HG03066 (cell line): ENCODE measurements around the gene FBXW11.
"Not testable (repeated sequence)": the region's sequence is repeated elsewhere in the genome, so short reads cannot be mapped to it uniquely, and the experiment has no call there.

Experiments used
- ATAC-seq: cut with Tn5 transposase; IDR thresholded peaks from one replicate; pipeline ENCODE4 v1.9.1; 2021; ENCODE audit warnings: low read depth; ENCODE audit not compliant: unreplicated experiment

The FBXW11 gene

GRCh38 chr5:171986772-171987171 lies 19.7 kb downstream of the FBXW11 start:
- ATAC-seq = no peak

GRCh38 chr5:171984748-171985419 lies 21.6 kb downstream of the FBXW11 start:
- no peak for ATAC-seq

GRCh38 chr5:171981847-171982246 lies 24.6 kb downstream of the FBXW11 start:
- no peak for ATAC-seq

DNA sequence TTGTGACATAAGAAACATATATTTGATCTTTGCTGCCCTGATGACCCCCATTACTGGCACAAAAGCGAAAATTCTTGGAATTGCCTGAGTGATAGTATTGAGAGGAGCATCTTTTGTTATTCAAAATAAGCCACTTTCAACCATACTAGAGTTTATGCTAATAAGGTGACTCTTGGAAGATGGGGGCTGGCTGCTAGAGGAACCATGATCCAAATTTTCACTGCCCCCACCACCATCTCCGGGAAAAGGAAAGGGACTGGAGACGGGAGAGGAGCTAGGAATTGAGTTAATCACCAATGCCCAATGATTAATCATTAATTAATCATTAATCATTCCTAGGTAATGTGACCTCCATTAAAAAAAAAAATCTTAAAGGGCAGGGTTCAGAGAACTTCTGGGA lies 25.6 kb downstream of the FBXW11 start:
- no peak for ATAC-seq

GRCh38 chr5:171979606-171980005 lies 26.8 kb downstream of the FBXW11 start:
- no peak for ATAC-seq

- ATAC-seq = peak; percentile 59
These were observed 27.9 kb downstream of the FBXW11 start for GRCh38 chr5:171978519-171978918.

GRCh38 chr5:171978016-171978415 lies 28.4 kb downstream of the FBXW11 start:
- ATAC-seq = no peak

DNA sequence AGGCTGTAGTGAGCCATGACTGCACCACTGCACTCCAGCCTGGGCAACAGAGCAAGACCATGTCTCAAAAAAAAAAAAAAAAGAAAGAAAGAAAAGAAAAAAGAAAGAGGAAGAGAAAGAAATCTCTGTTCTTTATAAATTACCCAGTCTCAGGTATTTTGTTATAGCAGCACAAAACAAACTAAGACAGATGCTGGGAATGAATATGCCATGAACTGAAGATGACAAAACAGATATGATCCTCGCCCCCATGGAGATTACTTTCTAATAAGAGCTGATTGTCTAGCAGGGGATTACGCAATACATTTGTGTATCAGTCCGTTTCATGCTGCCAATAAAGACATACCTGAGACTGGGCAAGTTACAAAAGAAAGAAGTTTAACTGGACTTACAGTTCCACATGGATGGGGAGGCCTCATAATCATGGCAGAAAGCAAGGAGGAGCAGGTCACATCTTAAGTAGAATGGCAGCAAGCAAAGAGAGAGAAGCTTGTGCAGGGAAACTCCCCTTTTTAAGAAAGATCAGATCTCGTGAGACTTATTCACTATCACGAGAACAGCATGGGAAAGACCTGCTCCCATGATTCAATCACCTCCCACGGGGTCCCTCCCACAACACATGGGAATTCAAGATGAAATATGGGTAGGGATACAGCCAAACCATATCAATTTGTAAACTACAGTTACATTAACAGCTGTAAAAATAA lies 29.0 kb downstream of the FBXW11 start:
- ATAC-seq = not testable (repeated sequence)

- no peak for ATAC-seq
These were observed 30.4 kb downstream of the FBXW11 start for GRCh38 chr5:171975877-171976667.

- no peak for ATAC-seq
These were observed 31.1 kb downstream of the FBXW11 start for GRCh38 chr5:171975262-171975876.

DNA sequence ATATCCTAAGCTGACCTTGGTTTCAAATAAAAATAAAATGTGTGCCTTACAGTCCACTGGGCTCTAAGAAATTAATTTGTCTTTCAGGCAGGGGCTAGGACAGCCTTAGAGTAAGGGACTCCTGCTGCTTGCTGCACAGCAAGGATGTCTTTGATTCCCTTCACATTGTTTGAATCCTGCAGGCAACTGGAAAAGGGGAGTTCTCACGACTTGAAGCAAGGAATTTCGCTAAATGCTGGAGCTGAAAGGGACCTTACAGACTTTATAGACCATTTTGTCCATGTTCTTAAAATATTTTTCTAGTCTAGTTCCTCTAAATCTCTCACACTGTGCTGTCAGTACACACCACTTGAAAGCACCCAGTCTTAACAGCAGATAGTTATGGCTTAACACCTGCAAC lies 35.6 kb downstream of the FBXW11 start:
- no peak for ATAC-seq

DNA sequence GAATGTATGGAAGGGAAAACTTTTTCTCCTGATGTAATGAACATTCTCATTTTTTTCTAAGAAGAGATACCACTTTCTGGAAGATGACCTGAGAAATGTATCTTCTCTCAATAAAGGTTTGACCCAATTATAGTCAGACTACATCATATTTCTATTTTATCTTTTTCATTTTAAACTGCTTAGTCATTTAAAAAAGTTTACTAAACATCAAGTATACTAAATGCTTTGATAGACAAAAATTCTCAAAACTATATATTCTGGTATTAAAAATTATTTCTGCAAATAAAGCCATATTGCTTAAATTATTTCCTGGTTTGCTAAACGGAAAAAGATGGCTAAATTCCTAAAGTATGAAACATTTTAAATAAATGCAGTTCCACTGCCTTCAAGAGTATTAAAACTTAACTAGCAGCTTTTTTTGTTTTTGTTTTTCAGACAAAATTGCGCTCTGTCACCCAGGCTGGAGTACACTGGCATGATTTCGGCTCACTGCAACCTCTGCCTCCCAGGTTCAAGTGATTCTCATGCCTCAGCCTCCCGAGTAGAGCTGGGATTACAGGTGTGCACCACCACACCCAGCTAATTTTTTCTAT lies 37.1 kb downstream of the FBXW11 start:
- no peak for ATAC-seq

DNA sequence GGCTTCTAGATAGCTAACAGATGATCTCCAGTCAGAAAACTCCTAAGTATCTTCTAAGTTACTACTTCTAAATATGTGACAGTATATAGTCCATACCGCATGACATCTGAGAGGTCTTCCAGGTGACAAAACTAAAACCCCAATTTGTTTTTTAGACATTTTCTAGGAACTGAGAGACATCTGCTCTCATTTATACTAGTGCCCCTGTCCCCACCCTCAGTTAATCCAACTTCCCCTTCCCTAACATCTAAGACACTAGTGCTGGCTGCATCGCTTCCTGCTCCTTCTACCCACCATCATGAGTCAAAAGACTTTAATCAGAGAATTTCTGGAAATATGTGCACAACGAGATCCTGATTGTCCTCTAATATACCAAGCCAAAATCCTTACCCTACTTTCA lies 37.9 kb downstream of the FBXW11 start:
- no peak for ATAC-seq

DNA sequence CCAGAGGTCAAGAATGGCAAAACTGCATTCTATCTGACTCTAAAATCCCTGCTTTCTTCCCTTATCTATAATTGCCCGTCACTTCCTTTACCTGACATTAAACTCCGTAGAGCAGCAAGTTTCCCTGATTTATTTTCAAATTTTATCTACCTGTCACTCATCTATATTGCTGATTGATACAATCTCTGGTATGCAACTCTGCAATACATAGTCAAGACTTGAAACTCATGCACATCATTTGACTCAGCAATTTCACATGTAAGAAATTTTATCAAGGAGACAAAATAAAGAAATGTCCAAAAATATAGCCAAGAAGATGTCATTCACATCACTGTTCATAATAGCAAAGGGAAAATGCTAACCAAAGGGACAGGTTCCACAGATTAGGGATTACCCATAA lies 39.5 kb downstream of the FBXW11 start:
- no peak for ATAC-seq

GRCh38 chr5:171966270-171966669 lies 40.2 kb downstream of the FBXW11 start:
- no peak for ATAC-seq

GRCh38 chr5:171965745-171966144 lies 40.7 kb downstream of the FBXW11 start:
- no peak for ATAC-seq

DNA sequence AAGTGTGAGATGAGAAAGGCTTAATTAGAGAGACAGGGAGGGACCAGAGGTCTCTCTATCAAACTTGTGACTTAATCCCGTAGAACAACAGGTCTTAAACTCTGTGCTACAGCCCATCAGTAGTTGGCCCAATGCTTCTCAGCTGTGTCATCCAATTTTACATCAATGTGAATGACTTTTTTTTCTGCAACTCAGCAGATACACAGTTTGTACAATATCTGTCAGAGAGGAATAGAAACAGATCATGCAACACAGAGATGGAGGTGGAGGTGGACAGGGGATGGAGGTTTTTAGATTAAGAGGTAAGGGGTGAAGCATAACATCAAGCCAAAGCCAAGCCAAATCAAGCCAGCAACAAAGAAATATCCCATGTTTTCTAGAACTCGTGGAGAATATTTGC lies 43.0 kb downstream of the FBXW11 start:
- ATAC-seq = no peak

GRCh38 chr5:171961117-171961516 lies 45.3 kb downstream of the FBXW11 start:
- ATAC-seq = peak; percentile 72

GRCh38 chr5:171957591-171958251 lies 48.7 kb downstream of the FBXW11 start:
- no peak for ATAC-seq

GRCh38 chr5:171956887-171957495 lies 49.4 kb downstream of the FBXW11 start:
- ATAC-seq = no peak
